NCI-H2081 treated with DMSO at 0.1 percent for 48 hours (cell line): ENCODE measurements around the gene APOH.

ENCODE experiments used
- DNase-seq: peaks from one replicate; lab custom pipeline; 2025; lab: John Stamatoyannopoulos, UW

Gene APOH

DNA sequence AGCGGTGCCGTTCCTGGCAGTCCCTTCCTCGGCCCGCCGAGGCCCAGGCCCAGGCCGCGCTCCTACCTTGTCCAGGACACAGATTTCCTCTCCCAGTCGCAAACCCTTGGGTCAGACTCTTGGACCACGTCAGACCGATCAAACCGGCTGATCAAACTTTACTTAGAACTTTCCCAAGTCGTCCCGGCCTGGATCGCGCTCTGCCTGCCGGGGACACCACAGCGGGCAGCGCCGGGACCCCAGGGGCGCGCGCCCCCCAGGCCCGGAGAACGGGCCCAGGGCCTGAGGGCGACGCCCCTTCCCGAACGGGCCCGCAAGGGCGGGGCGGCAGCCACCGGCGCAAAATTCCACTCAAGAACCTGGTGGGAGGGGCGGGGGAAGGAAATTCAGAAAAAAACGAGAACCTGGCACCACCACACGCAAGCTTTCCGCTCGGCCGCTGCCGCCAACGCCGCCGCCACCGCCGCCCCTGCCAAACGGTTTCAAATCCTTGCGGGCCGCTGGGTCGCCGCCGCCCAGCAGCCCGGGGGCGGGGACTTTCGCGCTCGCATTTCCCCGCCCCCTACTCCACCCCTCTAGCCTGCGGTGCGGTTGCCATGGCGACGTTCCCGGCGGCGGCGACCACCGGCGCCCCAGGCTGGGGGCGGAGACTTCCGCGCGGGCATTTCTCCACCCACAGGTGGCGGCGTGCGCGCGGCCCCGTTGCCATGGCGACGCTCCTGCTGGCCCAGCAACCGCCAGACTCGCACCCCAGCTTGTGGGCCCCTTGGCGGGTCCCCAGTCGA is 37.4 kb downstream of the APOH start, which contains the start of gene CEP112:
TSS of gene CEP112 (minus strand) at position 541 of the 785 bp plus-strand sequence.
- peak; percentile 29 for DNase-seq

DNA sequence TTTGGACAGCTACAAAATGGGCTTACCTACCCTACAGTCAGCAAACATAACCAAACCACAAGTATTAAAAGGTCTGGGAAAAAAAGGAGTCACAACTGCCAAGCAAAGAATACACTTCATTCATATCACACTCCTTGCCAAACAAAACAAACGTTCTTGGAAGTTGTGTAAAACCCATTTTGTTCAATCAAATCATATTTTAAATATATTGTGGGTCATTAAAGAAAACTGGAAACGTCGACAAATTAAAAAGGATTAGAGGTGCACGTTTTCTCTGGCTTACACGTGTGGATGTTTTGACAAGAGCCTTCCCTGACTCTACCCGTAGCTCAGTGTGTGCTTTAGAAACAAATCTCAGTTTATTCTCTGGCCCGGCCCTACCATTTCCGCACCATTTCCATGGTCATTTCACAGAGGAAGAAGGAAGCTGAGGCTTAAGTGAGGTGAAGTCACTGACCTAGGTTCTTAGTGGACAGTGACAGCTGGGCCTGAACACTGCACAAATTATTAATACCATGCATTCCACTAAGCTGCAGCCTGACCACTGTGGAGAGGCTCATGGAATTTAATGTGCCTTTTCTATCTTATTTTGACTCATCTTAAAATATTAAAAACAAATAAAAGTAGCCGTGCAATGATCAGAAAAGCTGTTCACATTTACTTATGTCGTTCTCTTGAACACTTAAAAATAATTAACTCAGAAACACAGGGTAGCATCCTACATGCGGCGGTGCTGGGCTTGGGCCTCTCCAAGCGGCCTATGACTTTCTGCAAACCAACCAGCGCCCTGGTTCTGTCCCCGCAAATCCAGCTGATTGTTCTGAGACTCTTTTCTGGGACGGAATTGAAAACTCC is 38.2 kb downstream of the APOH start:
- DNase-seq, result no peak

DNA sequence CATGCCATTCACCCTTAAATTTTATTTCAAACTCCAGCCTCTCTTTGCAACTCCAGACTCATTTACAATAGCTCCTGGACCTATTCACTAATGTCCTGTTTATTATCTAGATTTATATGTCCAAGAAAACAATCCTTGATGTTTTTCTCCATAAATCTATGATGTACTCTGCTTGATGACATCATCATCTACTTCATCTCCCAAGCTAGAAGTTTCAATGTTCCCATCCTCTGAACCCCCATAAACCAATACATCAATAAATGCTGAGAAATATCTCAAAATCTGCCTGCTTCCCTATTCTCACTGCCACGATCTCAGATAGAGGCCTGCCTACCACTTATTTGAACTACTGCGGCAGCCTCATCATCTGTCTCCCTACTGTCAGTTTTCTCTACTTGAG is 41.5 kb downstream of the APOH start:
- no peak for DNase-seq

DNA sequence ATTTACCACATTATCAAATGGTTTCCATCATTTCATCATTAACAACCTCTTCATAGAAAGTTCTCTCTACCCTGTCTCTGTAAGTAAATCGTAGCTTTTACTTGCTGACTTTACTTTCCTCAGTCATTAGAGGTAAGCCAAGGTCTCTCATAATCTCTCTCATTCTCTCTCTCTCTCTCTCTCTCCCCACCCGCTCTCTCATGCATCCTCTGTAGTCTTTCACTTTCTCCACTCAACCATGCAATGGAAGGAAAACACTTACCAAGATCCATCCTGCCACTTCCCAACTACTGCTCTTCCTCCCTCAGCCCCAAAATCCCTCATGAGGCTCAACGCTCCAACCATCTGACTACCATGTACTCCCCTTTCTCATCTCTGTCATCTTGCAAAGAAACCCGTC is 43.4 kb downstream of the APOH start:
- no peak for DNase-seq

DNA sequence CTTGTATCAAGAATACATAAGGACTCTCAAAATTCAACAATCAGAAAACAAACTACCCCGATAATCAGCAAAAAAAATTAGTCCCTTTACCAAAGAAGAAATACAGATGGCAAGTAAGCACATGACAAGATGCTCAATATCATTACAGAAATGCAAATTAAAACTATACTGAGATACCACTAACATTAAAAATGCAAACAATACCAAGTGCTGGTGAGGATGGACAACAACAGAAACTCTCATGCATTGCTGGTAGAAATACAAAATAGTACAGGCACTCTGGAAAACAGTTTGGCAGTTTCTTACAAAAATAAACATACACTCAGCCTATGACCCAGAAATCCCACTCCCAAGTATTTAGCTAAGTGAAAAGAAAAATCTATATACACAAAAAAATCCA is 44.8 kb downstream of the APOH start:
- no peak for DNase-seq

DNA sequence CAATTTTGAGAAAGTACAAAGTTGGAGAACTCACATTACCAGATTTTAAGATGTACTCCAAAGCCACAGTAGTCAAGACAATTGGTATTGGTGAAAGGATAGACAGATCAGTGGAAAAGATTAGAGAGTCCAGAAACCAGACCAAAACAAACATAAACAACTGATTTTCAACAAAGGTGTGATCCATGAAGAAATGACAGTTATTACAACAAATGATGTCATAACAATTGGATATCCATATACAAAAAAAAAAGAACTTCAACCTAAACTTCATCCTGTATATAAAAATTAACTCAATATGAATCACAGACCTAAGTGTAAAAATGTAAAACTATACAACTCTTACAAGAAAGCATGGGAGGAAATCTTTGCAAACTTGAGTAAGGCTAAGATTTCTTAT is 45.7 kb downstream of the APOH start:
- DNase-seq, result no peak

DNA sequence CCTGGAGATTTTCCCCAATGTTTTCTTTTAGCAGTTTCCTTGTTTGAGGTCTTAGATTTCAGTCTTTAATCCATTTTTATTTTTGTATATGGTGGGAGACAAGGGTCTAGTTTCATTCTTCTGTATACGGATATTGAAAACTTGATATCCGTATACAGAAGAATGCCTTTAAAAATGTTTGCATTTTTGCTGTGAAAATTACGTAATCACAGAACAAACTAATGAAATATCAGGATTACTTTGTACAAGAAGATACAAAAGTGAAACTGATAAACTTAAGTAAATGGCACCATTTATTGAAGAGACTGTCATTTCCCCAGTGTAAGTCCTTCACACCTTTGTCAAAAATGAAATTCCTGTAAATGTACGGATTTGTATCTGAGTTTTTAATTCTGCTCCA is 50.6 kb downstream of the APOH start:
- no peak for DNase-seq

DNA sequence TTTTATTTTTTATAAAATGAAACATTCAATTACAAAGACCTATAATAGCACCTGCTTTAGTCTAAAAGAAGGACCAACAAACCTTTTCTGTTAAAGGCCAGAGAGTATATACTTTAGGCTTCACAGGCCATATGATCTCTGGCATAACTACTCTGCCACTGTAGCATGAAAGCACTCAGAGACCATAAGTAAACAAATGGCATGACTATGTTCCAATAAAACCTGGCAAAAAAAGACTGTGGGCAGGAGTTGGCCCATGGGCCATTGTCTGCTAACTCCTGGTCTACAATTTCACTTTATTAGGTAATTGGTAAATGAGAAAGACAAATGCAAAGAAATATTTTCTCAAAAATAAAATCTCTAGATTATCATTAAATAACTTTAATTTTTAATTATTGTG is 52.2 kb downstream of the APOH start:
- DNase-seq, result peak; percentile 66

DNA sequence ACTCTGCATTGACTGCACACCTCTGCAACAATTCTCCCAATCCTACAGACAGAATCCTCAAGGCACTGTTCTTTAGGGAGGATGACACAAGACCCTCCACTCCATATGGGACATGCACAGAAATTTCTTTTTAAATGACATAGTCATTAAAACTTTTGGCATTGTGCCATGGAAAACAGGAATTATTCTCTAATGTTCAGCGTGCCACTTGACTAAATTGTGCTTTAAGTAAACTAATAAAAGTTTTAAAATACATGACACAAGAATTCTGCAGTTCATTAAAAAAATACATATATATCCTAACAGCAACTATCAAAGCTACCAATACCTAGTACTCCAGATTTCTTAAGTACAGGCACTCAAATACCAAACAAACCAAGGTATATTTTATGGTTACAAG is 53.3 kb downstream of the APOH start:
- DNase-seq, result no peak

DNA sequence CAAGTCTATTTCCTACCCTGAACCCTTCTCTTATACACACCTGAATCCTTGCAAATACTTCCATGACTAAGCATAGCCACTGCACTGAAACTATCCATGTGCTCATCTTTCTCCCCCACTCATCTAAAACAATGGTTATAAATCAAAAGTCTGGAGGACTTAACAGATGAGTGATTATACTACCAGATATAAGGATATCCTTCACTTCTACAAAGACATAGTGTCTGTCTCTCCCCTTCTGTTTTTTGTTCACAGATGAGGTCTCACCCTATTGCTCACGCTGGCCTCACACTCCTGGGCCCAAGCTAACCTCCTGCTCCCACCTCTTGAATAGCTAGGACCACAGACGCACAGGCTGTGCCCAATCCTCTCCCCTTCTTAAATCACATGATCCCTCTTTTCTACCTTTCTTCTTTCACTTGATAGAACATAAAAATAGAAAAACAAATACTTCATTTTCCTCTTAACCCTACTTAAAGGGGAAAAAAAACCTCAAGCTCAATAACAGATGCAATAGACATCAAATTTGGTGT is 56.5 kb downstream of the APOH start:
- DNase-seq, result no peak

DNA sequence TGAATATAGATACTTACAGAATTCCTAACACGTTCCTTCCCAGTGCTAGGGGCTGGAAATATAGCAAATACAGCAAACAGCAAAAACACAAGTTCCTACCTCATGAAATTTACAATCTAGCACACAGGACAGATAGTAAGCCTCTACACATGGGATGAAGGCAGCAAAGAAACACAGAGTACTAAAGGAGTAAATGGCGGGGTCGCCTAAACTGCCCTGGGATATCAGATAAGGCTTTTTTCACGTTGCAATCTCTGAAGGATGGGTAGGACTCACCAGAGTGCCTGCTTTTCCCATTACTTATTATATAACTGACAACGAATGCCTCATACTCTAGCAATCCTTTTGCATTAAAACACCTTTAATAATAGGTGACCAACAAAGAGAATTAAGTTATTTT is 57.1 kb downstream of the APOH start:
- DNase-seq, result no peak

DNA sequence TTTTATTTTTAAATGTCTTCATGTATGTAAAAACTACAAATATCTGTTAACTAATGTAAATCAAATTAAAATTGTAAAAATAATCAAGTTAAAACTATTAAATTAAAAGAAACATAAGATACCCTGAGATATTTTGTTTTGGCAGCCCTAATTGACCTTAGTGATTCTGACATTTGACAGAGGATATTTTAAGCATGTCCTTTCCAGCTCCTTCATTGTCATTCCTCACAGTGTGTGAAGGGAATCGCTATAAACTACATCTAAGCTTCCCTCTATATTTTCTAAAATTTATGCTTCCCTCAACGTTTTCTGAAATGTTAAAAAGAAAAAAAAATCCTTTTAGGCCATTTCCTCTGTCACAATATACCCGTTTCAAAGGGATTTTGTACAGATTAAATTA is 57.5 kb downstream of the APOH start:
- DNase-seq, result no peak

DNA sequence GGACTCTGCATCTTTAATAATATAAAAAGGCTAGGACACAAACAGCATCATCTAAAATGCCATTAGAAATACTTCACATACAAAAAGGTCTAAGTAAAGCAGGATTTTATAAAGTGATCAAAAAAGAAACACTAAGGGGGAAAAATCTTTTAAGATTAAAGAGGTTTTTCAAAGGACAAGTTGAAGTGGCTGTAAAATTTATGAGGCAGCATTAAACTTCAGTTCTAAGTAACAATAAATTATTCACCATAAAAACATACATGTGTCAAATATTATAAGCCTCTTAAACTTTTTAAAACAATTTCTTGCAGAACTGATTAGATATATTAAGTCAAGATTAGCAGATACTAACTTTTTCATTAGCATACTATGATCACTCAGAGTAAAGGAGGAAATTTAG is 58.0 kb downstream of the APOH start:
- DNase-seq, result no peak

DNA sequence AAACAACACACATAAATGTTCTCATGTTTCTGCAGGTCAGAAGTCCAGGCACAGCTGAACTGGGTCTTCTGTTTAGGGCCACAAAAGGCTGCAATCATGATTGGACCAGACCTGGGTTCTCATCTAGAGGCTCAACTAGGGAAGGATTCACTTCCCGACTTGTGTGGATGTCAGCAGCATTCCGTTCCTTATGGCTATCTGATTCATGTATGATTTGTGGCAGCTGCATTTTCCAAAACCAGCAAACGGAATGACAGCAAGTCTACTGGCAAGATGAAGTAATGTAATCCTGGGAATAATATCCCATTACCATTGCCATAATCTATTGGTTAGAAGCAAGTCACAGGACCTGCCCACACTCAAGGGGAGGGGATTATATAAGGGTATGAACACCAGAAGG is 59.4 kb downstream of the APOH start:
- DNase-seq, result no peak

DNA sequence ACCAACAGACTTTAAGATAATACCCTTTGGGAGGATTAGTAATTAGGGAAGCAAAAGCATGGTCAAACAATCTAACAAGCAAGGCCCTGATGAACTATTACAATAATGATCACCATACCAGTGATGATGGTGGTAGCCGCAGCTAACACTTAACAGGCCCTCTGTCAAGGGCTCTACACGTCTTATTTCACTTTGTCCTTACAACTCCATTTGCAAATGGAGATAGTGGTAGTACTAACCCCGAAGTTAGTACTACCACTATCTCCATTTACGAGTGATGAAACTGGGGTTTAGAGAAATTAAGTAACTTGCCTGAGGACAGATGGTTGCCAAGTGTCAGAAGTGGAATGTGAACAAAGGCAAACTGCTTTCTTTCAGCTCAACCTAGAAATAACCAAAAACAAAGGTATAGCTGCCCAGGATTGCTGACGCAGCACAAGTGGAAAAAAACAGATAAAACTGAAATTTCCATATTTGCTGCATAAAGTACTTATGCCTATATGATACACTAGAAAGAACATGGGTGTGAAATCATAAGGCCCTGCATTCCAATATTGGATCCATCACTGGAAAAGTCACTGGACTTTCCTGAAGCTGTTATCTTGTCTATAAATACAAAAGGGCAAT is 61.9 kb downstream of the APOH start:
- no peak for DNase-seq

DNA sequence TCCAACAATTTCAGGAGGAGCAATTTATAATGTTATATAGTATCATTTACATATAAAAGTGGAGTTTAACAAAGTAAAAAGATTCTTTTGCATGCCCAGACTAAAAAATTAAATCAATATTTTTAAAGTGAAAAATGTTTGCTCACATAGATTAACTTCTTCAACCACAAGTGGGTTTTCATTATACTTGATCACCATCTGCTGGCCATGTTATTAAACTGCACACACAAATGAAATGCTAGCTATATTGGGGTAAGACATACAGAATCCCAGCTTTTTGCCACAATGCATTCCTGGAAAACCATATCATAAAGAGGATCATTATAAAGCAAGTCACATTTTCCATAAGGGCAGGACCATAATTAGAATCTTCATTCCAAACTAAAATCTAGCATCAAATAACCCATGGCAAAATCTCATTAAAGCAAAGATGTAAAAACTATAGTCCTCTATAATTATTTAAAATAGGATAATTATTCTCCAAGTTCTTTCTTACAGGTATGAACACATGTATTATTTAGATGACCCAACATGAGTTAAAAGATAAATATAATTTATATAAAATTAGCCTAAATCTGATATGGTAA is 63.6 kb downstream of the APOH start:
- DNase-seq, result no peak
